Measurements from ENCODE around the gene ZBTB5.

Gene ZBTB5

GRCh38 chr9:37392272-37392671, 73.0 kb downstream of the ZBTB5 start:
- DNase-seq = no peak
- Mint-ChIP-seq H3K36me3 (ENCODE audit: low read depth) (no peaks in the 10 kb centered on the region), H3K27ac (no peak overlapping the region), H3K4me1 (no peaks in the 10 kb centered on the region), H3K4me3 (no peak overlapping the region), H3K27me3 (ENCODE audit: low read depth, poor library complexity) (peaks cover 19% of the 10 kb centered on the region), H3K9me3 (no peaks in the 10 kb centered on the region)
- TF ChIP-seq CTCF (IDR thresholded peaks at IDR 0.05) = no peak

GRCh38 chr9:37390759-37391158, 74.5 kb downstream of the ZBTB5 start:
- TF ChIP-seq CTCF (IDR thresholded peaks at IDR 0.05) = peak; percentile 32
- Mint-ChIP-seq H3K27me3 (ENCODE audit: low read depth, poor library complexity) (peaks cover 15% of the 10 kb centered on the region), H3K36me3 (ENCODE audit: low read depth) (no peaks in the 10 kb centered on the region), H3K27ac (no peak overlapping the region), H3K9me3 (no peaks in the 10 kb centered on the region), H3K4me3 (no peak overlapping the region), H3K4me1 (no peaks in the 10 kb centered on the region)
- DNase-seq = peak; percentile 30
